ENCODE data around the gene PCBP3.

PCBP3 gene

DNA sequence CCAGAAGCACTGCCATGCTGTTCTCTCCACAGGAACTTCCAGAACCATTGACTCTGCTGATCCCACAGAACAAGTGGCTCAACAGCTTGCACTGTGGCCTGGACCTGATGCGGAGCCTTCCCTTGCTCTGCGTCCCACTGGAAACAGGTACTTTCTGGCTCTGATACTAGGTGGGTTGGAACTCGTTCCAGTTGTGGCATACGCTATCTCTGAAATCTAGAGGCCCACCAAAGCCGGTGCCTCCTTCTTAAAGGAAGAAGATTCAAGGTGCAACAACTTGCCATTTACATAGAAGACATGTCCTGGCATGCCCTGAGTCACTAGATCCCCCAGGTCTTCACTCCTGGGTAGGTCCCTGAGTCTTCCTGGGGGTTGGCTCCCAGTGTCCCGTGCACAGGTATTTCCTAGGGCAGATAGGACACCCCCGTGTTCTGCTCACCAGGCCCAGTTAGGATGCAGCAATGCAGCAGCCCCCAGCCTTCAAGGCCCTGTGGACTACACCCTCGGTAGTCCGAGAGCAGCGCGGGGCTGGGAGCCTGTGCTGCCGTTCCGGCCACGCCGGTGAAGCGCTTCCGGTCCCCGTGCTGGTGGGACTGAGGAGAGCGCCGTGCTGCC is 10.8 kb upstream of the PCBP3 start:
- Mint-ChIP-seq H3K27me3 (peaks cover 5 to 21% of the 10 kb centered on the region in 2 donors), H3K4me3 (no peak overlapping the region), H3K9me3 (no peaks in the 10 kb centered on the region), H3K4me1 (ENCODE audit: low read depth in 2 of 2) (no peaks in the 10 kb centered on the region), H3K27ac (no peak overlapping the region), H3K36me3 (ENCODE audit: insufficient read depth) (no peaks in the 10 kb centered on the region)
- DNase-seq (no peak), ATAC-seq (replicated peaks) (no peak)

DNA sequence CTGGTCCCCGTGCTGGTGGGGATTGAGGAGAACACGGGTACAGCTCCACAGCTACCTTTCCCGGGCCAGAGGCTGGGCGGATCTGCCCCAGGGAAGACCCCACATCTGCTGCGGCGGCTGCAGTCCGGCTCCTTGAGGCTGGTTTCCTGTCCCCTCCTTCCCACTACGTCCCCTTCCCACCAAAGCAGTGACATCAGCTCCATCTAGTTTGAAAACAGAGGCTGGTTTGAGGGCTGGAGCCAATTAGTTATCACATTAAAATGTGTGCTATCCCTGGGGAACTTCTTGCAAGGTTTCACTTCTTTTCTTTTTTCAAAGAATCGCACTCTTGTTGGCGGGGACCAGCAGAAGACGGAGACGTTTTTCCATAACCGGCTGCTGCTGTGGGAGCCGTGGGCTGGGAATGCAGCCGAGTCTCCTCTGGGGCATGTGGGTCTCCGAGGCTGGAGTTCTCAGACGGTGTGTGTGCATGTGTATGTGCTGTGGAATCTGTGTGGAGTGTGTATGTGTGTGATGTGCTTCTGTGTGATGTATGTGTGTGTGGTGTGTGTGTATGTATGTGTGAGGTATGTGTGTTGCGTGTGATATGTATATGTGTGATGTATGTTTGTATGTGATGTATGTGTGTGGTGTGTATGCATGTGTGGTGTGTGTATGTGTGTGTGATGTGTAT is 8.9 kb upstream of the PCBP3 start:
- H3K4me1 Mint-ChIP-seq (ENCODE audit: low read depth in 2 of 2), result no peaks in the 10 kb centered on the region
- H3K36me3 Mint-ChIP-seq (ENCODE audit: insufficient read depth), result no peaks in the 10 kb centered on the region
- no peaks in the 10 kb centered on the region for H3K9me3 Mint-ChIP-seq
- peaks cover 5 to 6% of the 10 kb centered on the region in 2 donors for H3K27me3 Mint-ChIP-seq
- ATAC-seq (replicated peaks) (no peak), DNase-seq (no peak)
- no peak overlapping the region for H3K4me3 Mint-ChIP-seq
- H3K27ac Mint-ChIP-seq, result no peak overlapping the region

DNA sequence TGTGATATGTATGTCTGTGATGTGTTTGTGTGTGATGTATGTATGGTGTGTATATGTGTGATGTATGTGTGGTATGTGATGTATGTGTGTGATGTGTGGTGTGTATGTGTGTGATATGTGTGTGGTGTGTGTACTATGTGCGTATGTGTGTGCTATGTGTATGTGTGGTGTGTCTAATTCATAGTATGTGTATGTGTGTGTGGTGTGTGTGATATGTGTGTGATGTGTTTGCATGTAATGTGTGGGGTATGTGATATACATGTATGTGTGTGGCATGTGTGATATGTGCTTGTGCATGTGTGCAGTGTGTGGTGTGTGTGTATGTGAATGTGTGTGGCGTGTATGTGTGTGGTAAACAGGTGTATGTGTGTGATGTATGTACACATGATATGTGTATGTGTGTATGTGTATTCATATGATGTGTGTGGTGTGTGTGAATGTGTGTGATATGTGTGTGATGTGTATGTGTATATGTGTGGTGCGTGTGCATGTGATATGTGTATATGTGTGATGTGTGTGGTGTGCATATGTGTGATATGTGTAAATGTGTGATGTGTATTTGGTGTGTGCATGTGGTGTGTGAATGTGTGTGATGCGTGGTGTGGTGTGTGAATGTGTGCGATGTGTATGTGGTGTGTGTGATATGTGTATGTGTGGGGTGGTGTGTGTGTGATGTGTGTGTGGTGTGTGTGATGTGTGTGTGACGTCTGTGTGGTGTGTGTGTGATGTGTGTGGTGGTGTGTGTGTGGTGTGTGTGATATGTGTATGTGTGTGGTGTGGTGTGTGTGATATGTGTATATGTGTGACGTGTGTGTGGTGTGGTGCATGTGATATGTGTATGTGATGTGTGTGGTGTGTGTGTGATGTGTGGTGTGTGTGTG is 8.0 kb upstream of the PCBP3 start:
- no peak for DNase-seq
- H3K4me1 Mint-ChIP-seq (ENCODE audit: low read depth in 2 of 2), result peaks cover 0 to under 1% of the 10 kb centered on the region in 2 donors
- H3K27me3 Mint-ChIP-seq, result peaks cover 0 to under 1% of the 10 kb centered on the region in 2 donors
- no peaks in the 10 kb centered on the region for H3K9me3 Mint-ChIP-seq
- ATAC-seq (replicated peaks), result no peak
- no peak overlapping the region for H3K27ac Mint-ChIP-seq
- H3K36me3 Mint-ChIP-seq (ENCODE audit: insufficient read depth), result no peaks in the 10 kb centered on the region
- no peak overlapping the region for H3K4me3 Mint-ChIP-seq

DNA sequence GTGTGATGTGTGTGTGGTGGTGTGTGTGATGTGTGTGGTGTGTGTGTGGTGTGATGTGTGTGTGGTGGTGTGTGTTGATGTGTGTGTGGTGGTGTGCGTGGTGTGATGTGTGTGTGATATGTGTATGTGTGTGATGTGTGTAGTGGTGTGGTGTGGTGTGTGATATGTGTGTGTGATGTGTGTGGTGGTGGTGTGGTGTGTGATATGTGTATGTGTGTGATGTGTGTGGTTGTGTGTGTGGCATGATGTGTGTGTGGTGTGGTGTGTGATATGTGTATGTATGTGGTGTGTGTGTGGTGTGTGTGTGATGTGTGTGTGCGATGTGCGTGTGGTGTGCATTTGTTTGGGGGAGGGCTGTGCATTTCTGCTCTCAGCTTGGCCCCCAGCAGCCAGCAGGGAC is 7.1 kb upstream of the PCBP3 start:
- DNase-seq (no peak), ATAC-seq (replicated peaks) (no peak)
- peaks cover 0 to 3% of the 10 kb centered on the region in 2 donors for H3K4me1 Mint-ChIP-seq (ENCODE audit: low read depth in 2 of 2)
- no peaks in the 10 kb centered on the region for H3K36me3 Mint-ChIP-seq (ENCODE audit: insufficient read depth)
- no peaks in the 10 kb centered on the region for H3K9me3 Mint-ChIP-seq
- H3K27ac Mint-ChIP-seq, result no peak overlapping the region
- H3K4me3 Mint-ChIP-seq, result no peak overlapping the region
- peaks cover 5 to 10% of the 10 kb centered on the region in 2 donors for H3K27me3 Mint-ChIP-seq

DNA sequence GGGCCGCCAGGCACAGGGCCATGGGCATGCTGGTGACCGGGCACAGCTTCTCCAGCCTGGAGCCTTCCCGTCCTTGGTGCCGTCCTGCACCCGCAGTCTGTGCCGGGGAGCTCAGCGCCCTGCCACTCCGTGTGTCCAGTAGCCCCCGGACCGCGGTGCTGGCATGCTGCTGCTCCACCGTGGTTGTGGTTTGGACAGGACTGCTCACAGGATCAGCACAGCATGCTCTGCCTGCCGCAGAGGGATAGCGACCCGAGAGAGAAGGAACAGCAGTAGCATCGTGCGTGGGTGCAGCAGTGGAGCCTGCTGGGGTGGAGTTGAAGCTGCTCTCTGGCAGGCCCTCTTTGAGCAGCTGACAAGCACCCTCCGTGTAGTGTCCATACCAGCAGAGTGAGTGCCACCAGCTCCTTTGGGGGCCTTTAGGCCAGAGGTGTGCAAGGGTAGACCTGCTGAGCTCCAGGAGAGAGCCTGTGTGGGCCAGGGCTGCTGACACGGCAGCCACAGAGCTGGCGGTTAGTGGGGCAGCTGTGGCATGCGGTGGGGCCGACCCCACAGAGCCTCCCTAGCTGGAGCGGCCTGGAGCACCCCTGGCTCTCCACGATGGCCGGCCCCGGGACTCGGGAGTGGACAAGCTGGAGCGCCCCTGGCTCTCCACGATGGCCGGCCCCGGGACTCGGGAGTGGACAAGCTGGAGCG is 6.4 kb upstream of the PCBP3 start:
- Mint-ChIP-seq H3K27ac (no peak overlapping the region), H3K36me3 (ENCODE audit: insufficient read depth) (no peaks in the 10 kb centered on the region), H3K9me3 (no peaks in the 10 kb centered on the region), H3K4me1 (ENCODE audit: low read depth in 2 of 2) (peaks cover 0 to 3% of the 10 kb centered on the region in 2 donors), H3K4me3 (no peak overlapping the region), H3K27me3 (peaks cover 9 to 15% of the 10 kb centered on the region in 2 donors)
- DNase-seq (no peak), ATAC-seq (replicated peaks) (no peak)

DNA sequence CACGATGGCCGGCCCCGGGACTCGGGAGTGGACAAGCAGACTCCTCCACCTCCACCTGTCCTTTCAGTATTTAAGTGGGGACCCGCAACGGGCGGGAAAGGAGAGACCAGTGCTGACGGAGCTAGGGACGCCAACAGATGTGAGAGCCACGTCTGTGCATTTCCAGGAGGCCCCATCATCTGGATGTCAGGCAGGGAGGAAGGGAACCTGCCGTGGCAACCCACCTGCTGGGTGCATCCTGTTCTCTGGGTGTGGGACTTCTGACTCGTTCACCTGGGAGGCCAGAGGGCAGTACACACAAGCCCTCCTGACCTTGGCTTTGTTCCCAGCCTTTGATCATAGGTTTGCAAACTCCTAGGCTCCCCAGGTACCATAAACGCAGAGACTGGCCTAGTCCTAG is 5.6 kb upstream of the PCBP3 start:
- Mint-ChIP-seq H3K27ac (no peak overlapping the region), H3K36me3 (ENCODE audit: insufficient read depth) (no peaks in the 10 kb centered on the region), H3K4me3 (no peak overlapping the region), H3K4me1 (ENCODE audit: low read depth in 2 of 2) (peaks cover 0 to 3% of the 10 kb centered on the region in 2 donors), H3K9me3 (no peaks in the 10 kb centered on the region), H3K27me3 (peaks cover 9 to 15% of the 10 kb centered on the region in 2 donors)
- ATAC-seq (replicated peaks), result no peak
- DNase-seq, result no peak

DNA sequence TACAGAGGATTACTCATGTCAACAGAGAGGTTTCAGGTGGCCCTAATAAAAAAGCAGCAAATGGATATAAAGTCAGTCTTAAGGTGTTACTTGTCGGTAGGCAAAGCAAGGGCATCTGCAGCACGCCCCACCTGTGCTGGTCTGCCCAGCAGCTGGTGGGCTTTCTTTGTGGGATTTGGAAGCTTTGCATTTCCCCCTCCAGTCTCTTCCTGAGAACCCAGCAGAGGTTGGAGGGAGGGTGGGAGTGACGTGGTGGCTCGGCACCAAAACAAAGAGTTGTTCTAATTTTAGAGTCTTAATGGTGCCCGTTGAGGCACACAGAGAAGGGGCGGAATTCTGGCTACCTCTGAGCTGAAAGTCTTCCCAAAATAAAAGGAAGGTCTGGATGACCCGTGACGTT is 4.8 kb upstream of the PCBP3 start:
- no peak for DNase-seq
- Mint-ChIP-seq H3K36me3 (ENCODE audit: insufficient read depth) (no peaks in the 10 kb centered on the region), H3K27me3 (peaks cover 9 to 15% of the 10 kb centered on the region in 2 donors), H3K27ac (no peak overlapping the region), H3K4me1 (ENCODE audit: low read depth in 2 of 2) (peaks cover 0 to 3% of the 10 kb centered on the region in 2 donors), H3K9me3 (no peaks in the 10 kb centered on the region), H3K4me3 (no peak overlapping the region)
- ATAC-seq (replicated peaks), result no peak

DNA sequence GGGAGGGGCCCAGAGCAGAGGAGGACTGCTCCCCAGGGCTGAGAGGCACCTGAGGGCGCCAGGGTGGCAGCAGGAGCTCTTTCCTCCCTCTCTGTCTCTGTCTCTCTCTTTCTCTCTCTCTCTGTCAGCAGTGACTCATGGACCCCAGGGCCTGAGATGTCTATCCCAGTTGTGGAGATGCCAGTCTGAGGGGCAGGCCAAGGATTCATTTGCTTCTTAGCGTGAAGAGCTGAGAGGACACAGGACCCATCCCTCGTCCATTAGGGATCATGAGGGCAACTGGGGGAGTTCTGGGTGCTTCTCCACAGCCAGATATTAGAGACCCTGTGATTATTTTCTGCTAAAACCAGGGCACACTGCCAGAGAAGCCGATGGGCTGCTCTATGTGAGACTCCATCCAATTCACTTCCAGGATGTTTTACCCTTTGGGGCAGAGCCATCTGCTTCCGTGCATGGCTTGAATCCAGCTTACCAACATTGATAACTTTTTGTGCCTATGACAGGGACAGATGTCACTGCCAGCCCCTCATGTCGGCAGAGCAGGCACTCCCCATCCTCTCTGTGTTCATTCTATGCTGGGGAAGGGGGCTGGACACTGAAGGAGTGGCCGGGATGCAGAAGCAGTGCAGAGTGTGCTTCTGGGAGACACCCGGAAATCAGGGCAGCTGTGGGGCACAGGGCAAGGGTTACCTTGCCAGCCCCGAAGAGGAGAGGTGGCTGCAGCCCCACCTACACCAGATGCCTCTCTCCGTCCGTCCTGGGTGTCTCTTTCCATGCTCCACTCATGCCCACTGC is 4.1 kb upstream of the PCBP3 start:
- ATAC-seq (replicated peaks) (no peak), DNase-seq (no peak)
- peaks cover 2 to 5% of the 10 kb centered on the region in 2 donors for H3K4me1 Mint-ChIP-seq (ENCODE audit: low read depth in 2 of 2)
- H3K4me3 Mint-ChIP-seq, result no peak overlapping the region
- no peak overlapping the region for H3K27ac Mint-ChIP-seq
- no peaks in the 10 kb centered on the region for H3K9me3 Mint-ChIP-seq
- H3K27me3 Mint-ChIP-seq, result peaks cover 11 to 17% of the 10 kb centered on the region in 2 donors
- H3K36me3 Mint-ChIP-seq (ENCODE audit: insufficient read depth), result no peaks in the 10 kb centered on the region

DNA sequence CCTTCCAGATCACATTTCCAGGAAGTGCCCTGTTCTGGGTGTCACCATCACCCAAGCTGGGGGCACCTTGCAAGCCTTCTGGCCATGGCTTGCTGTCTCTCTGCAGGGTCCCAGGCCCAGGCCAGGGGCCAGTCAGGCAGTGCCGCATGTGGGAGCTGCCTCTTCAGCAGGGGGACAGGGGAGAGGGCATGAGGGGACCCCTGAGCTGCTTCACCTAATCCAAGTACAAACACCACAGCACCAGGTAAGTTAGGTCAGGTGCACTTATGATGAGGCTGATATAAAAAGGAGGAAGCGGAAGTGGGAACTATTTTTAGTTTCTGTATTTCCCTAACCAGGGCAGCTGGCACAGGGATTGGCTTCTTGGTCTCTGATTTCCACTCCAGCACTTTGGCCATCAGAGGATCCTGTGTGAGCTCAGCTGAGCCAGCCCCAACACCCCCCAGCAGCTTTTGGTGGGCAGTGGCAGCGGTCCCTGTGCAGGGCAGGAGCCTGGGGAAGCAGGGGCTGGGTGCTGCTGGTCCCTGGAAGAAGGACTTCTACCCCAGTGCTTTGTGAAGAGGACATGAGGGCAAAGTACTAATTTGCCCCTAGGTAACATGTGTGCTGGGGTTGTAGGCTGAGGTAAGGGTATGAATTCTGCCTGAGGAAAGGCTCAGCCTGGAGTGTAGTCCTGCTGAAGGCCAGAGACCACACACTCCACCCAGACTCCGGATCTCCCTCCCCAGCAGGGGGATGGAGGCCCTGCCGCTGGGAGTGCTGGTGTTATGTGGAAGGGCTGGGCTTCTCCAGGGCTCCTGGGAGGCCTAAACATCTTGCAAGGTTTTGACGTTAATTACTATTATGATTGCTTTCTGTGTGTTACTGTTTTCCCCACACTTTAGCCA is 3.3 kb upstream of the PCBP3 start:
- Mint-ChIP-seq H3K27ac (no peak overlapping the region), H3K4me1 (ENCODE audit: low read depth in 2 of 2) (peaks cover 6 to 7% of the 10 kb centered on the region in 2 donors), H3K9me3 (no peaks in the 10 kb centered on the region), H3K27me3 (peaks cover 17 to 23% of the 10 kb centered on the region in 2 donors), H3K4me3 (peak overlapping the region; percentile 17 to 51), H3K36me3 (ENCODE audit: insufficient read depth) (peaks cover 4% of the 10 kb centered on the region)
- ATAC-seq (replicated peaks) (no peak), DNase-seq (no peak)

DNA sequence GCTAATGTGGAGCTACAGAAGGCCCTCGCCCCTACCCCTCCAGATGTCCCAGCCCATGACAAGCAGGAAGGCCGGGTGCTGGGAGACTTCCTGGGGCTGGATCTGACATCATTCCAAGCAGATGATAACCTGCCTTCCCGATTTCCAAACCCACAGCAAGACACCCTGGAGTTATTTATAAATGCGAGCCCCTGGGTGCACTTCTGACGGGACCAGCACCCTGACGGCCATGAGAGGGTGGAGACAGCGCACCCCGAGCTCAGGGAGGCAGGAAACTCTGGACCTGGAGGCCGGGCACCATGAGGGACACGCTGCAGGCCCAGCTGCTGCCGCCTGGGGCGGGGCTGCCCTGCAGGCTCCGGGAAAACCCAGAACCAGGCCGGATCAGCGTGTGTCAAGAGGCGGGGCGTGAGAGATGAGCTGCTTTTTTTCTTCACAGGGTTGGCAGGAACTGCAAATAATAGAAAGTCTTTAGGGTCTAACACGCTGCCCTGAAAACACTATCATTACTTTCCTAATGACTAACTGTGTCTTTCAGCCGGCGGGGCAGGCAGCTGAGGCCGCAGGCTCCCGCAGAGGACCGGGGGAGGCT is 2.5 kb upstream of the PCBP3 start:
- H3K36me3 Mint-ChIP-seq (ENCODE audit: insufficient read depth), result peaks cover 11% of the 10 kb centered on the region
- H3K4me3 Mint-ChIP-seq, result peak overlapping the region; percentile 51 to 58
- peaks cover 0 to 1% of the 10 kb centered on the region in 2 donors for H3K9me3 Mint-ChIP-seq
- H3K27me3 Mint-ChIP-seq, result peaks cover 22 to 29% of the 10 kb centered on the region in 2 donors
- H3K27ac Mint-ChIP-seq, result no peak overlapping the region
- ATAC-seq (replicated peaks) (no peak), DNase-seq (no peak)
- peaks cover 8 to 10% of the 10 kb centered on the region in 2 donors for H3K4me1 Mint-ChIP-seq (ENCODE audit: low read depth in 2 of 2)

DNA sequence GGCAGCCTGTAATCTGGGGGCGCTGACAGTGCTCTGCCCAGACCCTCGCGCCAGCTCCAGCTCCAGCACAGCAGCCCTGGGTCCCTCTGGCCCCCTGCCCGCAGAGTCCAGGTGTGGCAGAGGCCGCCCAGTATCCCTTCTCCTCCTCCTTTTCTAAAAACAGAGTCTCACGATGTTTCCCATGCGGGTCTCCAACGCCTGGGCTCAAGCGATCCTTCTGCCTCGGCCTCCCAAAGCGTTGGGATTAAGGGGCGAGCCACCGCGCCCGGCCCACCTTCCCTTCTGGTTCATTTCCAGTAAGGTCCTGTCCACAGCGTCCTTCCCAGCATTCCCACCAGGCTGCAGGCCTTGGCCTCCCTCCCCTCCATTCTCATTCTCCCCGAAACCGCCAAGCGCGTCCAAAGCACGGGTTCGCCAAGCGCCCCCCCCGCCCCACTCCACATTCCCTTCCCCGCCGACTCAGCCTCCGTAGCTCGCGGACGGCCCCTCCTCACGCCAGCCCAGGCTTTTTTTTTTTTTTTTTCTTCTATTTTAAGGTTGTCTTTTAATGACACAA is 2.0 kb upstream of the PCBP3 start:
- ATAC-seq (replicated peaks) (no peak), DNase-seq (no peak)
- peaks cover 17% of the 10 kb centered on the region for H3K36me3 Mint-ChIP-seq (ENCODE audit: insufficient read depth)
- peaks cover 0 to 1% of the 10 kb centered on the region in 2 donors for H3K9me3 Mint-ChIP-seq
- H3K4me3 Mint-ChIP-seq, result peak overlapping the region; percentile 51 to 58
- H3K27ac Mint-ChIP-seq, result no peak overlapping the region
- H3K27me3 Mint-ChIP-seq, result peaks cover 26 to 32% of the 10 kb centered on the region in 2 donors
- peaks cover 8 to 10% of the 10 kb centered on the region in 2 donors for H3K4me1 Mint-ChIP-seq (ENCODE audit: low read depth in 2 of 2)

Measured in effector memory CD8-positive, alpha-beta T cell (primary cell).